ENCODE measurements around the gene TMEM165.

The TMEM165 gene

DNA sequence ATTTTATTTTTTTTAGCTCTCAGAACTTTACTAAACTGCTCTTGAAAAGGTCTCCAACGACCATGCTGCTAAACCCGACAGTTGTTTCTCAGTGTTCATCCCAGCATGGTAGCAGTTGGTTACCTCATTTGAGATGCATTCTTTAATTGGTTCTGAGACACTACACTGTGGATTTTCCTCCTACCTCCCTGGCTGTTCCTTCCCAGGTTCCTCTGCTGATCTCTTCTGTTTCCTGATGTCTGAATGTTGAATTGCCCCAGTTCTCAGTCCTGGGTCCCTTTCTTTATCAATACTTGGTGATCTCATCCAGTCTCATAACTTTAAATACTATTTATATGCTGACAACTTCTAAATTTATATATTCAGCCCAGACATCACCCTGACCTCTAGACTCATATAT, 19.1 kb upstream of the TMEM165 start:
- Mint-ChIP-seq H3K9me3 (no peaks in the 10 kb centered on the region), H3K27me3 (ENCODE audit: low read depth) (no peaks in the 10 kb centered on the region), H3K36me3 (ENCODE audit: low read depth) (no peaks in the 10 kb centered on the region), H3K4me3 (no peak overlapping the region), H3K4me1 (no peaks in the 10 kb centered on the region), H3K27ac (no peak overlapping the region)
- TF ChIP-seq, protein P1, sequence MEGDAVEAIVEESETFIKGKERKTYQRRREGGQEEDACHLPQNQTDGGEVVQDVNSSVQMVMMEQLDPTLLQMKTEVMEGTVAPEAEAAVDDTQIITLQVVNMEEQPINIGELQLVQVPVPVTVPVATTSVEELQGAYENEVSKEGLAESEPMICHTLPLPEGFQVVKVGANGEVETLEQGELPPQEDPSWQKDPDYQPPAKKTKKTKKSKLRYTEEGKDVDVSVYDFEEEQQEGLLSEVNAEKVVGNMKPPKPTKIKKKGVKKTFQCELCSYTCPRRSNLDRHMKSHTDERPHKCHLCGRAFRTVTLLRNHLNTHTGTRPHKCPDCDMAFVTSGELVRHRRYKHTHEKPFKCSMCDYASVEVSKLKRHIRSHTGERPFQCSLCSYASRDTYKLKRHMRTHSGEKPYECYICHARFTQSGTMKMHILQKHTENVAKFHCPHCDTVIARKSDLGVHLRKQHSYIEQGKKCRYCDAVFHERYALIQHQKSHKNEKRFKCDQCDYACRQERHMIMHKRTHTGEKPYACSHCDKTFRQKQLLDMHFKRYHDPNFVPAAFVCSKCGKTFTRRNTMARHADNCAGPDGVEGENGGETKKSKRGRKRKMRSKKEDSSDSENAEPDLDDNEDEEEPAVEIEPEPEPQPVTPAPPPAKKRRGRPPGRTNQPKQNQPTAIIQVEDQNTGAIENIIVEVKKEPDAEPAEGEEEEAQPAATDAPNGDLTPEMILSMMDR (IDR thresholded peaks at IDR 0.05; ENCODE audit: unreplicated experiment in 3 of 3) = no peak

DNA sequence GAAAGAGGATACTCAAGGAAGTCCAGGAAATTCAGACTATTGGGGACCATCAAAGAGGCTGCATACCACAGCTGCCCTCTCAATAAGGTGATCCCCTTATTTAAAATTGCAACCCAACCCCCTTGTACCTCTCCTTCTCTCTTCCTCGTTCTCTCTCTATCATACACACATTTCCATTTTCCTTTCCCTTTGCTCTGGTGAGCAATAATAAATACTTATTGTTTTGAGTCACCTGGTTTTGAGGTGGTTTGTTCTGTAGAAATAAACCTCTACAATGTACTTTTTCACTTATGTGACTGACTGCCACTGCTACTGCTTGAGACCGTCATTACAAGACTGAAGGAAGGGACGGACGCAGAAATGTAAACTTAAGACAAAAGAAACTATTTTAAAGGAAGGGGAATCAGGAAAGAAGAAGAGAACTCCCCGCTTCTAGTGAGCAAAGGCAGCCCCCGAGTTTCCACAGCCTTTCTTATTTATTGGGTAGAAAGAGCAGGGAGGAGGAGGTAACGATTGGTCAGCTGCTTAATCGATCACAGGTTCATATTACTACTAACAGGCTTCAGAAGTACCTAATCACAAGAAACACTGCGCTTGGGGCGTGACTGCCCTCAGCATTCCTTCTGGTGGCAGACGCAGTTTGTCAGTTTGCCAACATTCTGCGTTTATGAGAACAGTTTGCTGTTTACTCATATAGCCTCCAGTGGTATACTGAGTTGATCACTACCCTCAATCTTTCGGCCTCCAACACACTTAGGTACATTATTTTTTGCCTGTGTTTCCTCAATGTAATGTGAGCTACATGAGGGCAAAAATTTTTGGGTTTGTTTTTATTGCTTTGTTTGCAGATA, 16.9 kb upstream of the TMEM165 start:
- H3K9me3 Mint-ChIP-seq = no peaks in the 10 kb centered on the region
- H3K4me1 Mint-ChIP-seq = no peaks in the 10 kb centered on the region
- H3K4me3 Mint-ChIP-seq = no peak overlapping the region
- no peaks in the 10 kb centered on the region for H3K36me3 Mint-ChIP-seq (ENCODE audit: low read depth)
- TF ChIP-seq, protein P1 (IDR thresholded peaks at IDR 0.05; ENCODE audit: unreplicated experiment in 3 of 3) = no peak
- no peak overlapping the region for H3K27ac Mint-ChIP-seq
- no peaks in the 10 kb centered on the region for H3K27me3 Mint-ChIP-seq (ENCODE audit: low read depth)

DNA sequence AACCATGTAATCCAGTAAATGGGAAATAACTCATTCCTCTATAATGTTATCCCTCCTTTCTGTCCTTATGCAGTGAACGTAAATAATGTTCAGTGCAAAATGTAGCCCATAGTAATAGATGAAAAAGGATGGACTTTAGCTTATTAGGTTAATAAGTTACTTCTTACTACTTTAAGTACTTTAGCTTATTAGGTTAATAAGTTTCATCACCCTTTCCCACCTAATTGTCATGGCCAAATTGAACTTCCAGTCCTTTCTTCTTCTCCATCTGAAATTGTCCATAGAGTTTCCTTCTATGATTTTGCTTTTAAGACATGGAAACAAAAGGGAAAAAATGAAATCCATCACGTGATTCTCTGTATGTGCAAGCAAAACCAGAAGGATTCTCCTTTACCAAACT, 15.2 kb upstream of the TMEM165 start:
- no peak overlapping the region for H3K4me3 Mint-ChIP-seq
- H3K27me3 Mint-ChIP-seq (ENCODE audit: low read depth) = no peaks in the 10 kb centered on the region
- H3K36me3 Mint-ChIP-seq (ENCODE audit: low read depth) = no peaks in the 10 kb centered on the region
- TF ChIP-seq, protein P1 (IDR thresholded peaks at IDR 0.05; ENCODE audit: unreplicated experiment in 3 of 3) = no peak
- H3K27ac Mint-ChIP-seq = no peak overlapping the region
- H3K9me3 Mint-ChIP-seq = no peaks in the 10 kb centered on the region
- H3K4me1 Mint-ChIP-seq = no peaks in the 10 kb centered on the region

DNA sequence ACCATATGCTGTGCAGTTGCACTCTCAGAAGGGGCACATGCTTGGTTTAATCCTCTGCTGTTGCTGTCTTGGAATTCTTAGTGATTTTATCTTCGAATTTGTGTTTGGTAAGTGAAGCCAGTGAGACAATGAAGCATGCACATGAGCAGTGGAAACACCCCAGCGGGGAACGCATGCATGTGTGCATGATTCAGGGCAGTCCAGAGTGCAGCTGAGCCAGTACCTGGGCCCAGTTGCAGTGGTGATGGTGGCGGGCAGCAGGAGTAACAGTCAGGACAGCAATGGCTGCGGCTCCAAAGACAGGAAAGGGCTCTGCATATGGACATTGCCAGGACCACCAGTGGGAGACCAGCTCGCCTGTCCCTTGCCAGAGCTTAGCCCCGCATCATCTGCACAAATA, 14.3 kb upstream of the TMEM165 start:
- H3K4me1 Mint-ChIP-seq = no peaks in the 10 kb centered on the region
- H3K4me3 Mint-ChIP-seq = no peak overlapping the region
- H3K27ac Mint-ChIP-seq = no peak overlapping the region
- H3K9me3 Mint-ChIP-seq = no peaks in the 10 kb centered on the region
- no peaks in the 10 kb centered on the region for H3K27me3 Mint-ChIP-seq (ENCODE audit: low read depth)
- TF ChIP-seq, protein P1 (IDR thresholded peaks at IDR 0.05; ENCODE audit: unreplicated experiment in 3 of 3) = no peak
- no peaks in the 10 kb centered on the region for H3K36me3 Mint-ChIP-seq (ENCODE audit: low read depth)

DNA sequence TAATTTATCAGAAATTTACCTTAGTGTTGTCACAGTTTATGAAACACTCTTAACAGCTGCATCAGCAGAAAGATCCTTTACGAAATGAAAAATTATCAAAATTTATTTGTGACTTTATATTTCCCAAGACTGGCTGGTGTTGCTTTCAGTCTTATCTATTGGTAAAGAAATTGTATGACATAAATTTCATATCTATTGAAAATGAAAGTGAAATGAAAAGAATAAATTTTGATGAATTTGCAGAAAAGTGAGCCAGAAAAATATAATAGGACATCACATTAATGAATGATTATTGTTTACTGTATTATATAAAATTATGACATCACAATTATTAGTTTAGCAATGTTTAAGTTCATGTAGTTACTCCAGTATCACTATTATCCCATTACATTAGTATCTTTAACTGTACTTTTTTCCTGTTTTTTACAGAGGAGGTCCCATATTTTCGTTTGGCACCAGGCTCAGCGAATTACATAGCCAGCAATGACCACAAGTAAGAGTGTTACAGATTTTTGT, 13.2 kb upstream of the TMEM165 start:
- Mint-ChIP-seq H3K27ac (no peak overlapping the region), H3K36me3 (ENCODE audit: low read depth) (no peaks in the 10 kb centered on the region), H3K9me3 (no peaks in the 10 kb centered on the region), H3K27me3 (ENCODE audit: low read depth) (peaks cover under 1% of the 10 kb centered on the region), H3K4me3 (no peak overlapping the region), H3K4me1 (no peaks in the 10 kb centered on the region)
- TF ChIP-seq, protein P1 (IDR thresholded peaks at IDR 0.05; ENCODE audit: unreplicated experiment in 3 of 3) = no peak

DNA sequence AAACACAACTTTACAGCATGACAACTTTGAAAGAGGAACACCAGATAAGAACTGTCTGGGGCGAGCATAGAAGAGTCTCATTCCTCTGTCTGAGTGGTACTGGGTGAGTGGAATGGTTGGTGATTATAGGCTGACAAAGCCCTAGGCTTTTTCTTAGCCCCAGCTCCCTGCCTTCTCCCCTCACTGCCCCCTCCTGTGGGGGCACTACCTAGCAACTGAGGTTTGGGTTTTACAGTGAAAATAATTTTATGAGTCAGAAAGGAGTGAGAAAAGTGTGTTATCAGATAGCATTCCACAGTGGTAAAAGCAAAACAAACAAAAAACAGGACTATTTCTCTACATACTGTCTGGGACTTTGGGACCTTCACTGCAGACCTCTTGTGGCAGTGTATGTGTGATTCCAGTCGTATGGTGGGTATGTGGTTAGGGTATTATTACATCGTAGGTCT, 10.5 kb upstream of the TMEM165 start:
- no peaks in the 10 kb centered on the region for H3K9me3 Mint-ChIP-seq
- TF ChIP-seq, protein P1 (IDR thresholded peaks at IDR 0.05; ENCODE audit: unreplicated experiment in 3 of 3) = no peak
- H3K4me1 Mint-ChIP-seq = no peaks in the 10 kb centered on the region
- no peak overlapping the region for H3K4me3 Mint-ChIP-seq
- H3K36me3 Mint-ChIP-seq (ENCODE audit: low read depth) = no peaks in the 10 kb centered on the region
- no peak overlapping the region for H3K27ac Mint-ChIP-seq
- peaks cover 4% of the 10 kb centered on the region for H3K27me3 Mint-ChIP-seq (ENCODE audit: low read depth)
